SH-SY5Y (cell line): ENCODE data around the gene ADAMTS18.

Experiments used
- GATA2 ChIP-seq: IDR thresholded peaks from 2 replicates; pipeline ENCODE4 v1.6.1; 2011; ENCODE audit warnings: mild to moderate bottlenecking, low read depth, low read length
- GATA3 ChIP-seq: IDR thresholded peaks from 2 replicates; pipeline ENCODE4 v1.6.1; 2011; ENCODE audit warnings: low read depth, mild to moderate bottlenecking, low read length, moderate library complexity

DNA sequence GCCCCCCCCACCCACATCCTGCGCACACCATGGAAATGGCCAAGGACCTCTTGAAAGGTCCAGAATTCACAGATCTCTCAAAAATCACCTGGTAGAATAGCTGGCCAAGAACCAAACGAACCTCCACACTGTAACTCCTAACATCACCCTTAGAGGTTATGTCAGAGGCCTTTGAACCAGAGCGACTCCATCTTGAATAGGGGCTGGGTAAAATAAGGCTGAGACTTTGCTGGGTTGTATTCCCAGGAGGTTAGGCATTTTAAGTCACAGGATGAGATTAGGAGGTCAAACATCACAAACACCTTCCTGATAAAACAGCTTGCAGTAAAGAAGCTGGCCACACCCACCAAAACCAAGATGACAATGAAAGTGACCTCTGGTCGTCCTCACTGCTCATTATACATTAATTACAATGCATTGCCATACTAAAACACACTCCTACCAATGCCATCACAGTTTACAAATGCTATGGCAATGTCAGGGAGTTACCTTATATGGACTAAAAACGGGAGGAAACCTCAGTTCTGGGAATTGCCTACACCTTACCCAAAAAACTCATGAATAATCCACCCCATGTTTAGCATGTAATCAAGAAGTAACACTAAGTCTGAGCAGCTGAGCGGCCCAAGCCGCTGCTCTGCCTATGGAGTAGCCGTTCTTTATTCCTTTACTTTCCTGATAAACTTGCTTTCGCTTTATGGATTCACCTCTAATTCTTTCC is 200.9 kb downstream of the ADAMTS18 start:
- TF ChIP-seq GATA3 (no peak), GATA2 (no peak)
